Non-pigmented ciliary epithelial cell (primary cell): ENCODE data around the gene ARHGAP6.
"Not testable (repeated sequence)": the region's sequence is repeated elsewhere in the genome, so short reads cannot be mapped to it uniquely, and the experiment has no call there.

Source experiments
- DNase-seq: peaks from one replicate; pipeline ENCODE4 v3.0.0-alpha.2; 2010; ENCODE audit warnings: low read depth

Gene ARHGAP6

DNA sequence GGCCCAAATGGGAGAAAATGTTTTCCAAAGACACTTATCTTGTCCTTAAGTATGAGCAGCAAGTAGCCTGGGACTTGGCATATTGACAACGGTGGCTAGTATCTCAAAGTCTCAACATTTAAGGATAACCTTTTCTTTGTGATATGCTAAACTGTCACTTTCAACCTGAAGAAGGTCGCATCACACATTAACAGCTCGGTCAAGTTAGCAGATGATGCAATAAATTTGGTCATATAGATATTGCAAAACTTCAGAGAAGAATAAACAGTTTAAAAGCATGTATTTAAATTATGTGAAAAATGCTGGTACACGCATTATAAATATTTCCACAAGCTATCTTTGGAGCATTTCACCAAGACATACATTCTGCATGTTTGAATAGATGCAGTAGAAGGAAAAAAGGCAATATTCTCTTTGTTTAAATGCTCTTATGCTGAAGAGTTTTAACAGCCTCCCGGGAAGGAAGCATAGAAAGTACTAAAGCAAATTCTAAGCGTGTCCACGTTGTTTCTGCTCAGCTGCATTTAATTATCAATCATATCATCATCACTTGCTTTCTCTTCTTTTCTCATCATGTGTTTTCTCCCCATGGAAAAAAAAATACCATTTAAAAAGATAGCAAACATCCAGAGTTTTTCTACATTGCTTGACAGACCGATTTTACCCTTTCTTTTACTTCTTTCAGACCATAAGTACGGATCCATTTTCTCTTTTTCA is 24.2 kb downstream of the ARHGAP6 start:
- DNase-seq: no peak

DNA sequence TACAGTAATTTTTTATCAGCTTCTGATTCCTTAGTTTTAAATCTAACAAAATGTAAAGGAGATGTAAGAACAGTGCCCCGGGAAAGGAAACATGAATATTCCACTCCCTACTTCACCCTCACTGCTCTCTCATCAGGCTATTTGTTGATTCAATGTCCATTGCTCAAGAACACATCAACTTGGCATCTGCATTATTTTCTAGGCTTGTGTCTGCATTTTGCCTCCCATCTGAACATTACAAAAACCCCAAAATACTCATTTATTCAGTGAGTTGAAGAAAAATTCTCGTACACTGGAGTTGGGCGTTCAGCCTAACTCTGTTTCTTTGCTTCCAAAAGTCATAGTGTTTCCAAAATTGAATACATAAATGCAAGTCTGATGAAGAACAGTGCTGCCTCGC is 25.6 kb downstream of the ARHGAP6 start:
- DNase-seq: no peak

DNA sequence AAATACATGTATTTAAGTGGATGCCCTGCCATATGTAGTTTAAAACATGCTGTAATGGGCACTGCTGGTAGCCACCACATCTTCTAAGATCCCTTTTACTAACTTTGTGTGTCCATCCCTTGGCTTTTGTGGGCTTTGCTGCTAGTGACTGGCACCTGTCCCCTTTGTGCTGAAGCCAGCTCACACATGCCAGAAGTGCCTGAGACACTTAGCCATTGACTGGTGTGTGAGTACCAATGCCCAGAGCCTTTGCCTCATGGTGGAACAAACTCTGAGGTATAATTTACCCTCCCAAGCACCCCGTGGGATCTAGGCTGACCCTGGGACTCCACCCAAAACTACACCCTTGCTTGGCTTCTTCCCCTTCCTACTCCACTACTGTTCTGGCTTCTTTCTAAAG is 33.0 kb downstream of the ARHGAP6 start:
- DNase-seq: no peak

DNA sequence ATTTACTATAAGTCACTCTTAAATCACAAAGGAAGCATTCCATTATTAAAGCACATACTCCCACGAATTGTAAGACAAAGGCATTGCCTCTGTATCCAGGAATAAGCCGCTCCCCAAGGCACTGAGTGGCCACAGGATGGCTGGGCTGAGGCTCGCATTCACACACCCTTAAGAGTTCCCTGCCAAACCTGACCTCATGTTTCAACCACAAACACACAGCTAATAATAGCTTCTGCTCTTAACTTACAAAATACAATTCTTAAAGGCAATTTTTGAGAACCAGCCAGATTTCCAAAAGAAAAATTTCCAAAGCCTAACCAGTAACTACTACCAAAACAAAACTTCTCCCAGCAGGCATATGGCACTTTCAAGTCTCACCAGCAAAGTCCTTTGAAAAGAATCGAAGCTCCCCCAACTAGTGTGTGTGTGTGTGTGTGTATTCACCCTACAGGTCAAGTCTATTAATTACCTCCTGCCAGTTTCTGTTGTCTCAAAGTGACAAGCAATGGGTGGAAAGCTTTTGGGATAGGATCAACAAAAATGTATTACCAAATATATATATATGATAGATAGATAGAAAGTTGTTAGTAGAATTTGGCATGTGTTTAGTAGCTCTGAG is 36.0 kb downstream of the ARHGAP6 start:
- peak; percentile 61 for DNase-seq

DNA sequence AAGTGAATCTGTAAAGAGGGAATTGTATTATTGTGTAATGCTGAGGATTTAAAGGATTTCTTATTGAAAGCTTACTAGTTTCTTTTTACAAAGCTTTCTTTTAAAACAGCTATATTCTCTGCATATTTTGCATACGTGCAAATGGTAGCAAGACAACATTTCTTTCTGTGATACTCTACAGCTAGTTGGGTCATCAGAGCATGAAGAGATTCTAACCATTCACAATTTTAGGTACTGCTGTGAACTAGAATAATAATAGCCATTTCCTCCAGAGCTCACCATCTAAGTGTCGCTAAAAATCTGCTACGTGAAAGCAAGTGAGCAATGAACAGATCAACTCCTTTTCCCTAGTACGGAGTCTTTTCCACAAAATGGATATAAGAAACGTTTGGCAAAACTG is 37.3 kb downstream of the ARHGAP6 start:
- no peak for DNase-seq

DNA sequence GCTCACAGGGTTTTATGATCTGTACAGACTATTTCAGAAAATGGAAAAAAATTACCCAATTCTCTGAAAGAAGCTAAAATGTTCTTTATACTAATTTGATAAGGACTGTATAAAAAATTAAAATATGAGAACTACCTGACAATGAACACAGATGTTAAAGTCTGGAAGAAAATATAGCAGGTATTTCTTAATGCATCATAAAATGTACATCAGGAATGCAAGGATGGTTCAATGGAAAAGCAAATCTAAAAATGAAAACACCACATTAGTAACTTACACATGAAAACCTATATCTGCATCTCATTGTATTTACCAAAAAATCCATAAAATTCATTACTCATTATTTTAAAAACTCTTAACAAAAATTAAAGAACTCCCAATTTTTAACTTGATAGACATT is 39.4 kb downstream of the ARHGAP6 start:
- no peak for DNase-seq

DNA sequence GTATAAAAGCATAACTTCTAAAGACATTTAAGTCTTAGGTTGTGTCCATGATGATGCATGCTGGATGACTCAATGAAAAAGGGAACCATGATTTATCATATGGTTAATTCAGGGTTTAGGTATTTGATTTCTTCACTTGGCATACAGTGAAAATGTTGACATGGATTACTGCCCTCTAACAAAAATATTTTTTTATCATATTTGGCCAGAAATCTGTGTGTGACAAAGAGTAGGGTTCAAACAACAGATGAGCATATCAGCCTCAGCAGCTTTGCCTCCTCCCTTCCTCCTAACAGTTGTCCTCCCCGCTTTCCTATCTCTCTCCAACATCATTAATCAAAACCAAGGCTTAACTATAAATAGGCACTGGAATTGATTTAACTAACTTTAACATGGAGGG is 46.3 kb downstream of the ARHGAP6 start:
- DNase-seq: no peak

DNA sequence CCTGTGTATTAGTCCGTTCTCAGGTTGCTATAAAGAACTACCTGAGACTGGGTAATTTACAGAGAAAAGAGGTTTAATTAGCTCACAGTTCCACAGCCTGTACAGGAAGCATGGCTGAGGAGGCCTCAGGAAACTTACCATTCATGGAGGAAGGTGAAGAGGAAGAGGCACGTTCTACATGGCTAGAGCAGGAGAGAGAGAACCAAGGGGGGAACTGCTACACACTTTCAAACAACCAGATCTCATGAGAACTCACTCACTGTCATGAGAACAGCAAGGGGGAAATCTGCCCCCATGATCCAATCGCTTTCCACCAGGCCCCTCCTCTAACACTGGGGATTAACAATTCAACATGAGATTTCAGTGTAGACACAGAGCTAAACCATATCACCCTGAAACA is 51.5 kb downstream of the ARHGAP6 start:
- DNase-seq: not testable (repeated sequence)

DNA sequence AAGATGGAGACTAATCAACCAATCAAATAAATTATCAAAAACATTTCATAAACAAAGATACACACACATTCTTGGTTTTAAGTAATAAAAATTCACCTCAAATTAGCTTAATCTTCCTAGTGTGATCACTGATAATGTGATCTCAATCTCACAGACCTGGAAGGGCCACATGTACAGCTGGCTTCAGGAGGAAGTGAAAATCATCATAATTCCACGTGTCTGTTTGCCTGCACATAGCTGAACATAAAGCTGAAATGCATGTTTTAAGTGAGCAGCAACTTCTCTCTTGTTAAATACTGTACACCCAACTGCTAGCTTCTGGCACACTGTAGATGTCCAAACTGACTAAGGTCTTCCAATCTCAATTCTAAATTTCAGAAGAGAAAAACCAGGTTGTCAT is 53.8 kb downstream of the ARHGAP6 start:
- no peak for DNase-seq

DNA sequence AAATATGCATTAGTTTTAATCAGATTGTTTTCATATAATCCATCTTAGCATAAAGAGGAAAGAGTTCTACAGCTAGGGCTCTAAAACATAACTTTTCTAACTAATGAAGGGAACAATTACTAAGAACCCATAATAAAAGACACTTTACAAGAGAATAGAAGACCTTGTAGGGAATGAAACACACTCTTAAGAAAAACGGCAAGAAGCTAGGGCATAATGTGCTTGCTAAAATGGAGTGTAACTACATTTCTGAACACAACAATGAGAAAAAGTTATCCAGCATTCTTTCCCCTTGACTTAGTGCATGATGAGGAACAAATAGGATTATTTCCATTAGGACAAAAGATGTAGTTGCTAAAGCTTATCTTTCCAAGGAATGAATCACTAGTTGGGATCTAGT is 54.6 kb downstream of the ARHGAP6 start:
- DNase-seq: no peak

DNA sequence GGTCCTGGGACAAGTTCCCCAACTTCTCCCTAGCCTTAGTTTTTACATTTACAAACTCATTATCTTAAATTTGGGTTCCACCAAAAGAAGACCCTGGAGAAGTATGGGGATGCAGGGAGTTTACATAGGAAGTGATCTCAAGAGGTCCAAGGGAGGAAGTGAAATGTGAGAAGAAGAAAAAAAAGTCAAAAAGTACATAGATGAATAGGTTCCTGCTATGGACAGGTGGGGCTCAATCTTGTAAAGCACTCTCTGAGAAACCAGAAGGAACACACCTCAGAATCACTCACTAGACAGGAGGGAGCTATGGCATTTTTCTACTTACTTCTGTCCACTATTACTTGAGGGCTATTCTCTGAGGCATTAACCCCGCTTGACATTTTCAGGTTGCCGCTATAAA is 56.6 kb downstream of the ARHGAP6 start:
- DNase-seq: no peak

DNA sequence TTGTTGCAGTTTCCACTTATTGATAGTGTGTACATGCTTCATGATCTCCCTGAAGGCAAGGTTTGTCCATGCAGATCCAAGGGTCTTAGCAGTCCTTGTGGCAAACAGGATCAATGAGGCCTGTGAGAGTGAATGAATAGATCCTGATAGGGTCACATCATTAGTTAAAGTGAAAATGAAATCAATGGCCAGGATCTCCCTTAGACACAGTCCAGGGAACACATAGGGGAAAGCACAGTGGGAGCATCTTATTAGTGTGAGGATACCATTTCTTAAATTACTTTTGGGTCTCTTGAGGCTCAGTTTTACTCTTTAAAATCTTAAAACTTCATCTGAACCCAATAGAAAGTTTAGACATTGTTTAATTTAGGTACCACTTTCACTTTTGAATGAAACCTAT is 59.3 kb downstream of the ARHGAP6 start:
- no peak for DNase-seq

DNA sequence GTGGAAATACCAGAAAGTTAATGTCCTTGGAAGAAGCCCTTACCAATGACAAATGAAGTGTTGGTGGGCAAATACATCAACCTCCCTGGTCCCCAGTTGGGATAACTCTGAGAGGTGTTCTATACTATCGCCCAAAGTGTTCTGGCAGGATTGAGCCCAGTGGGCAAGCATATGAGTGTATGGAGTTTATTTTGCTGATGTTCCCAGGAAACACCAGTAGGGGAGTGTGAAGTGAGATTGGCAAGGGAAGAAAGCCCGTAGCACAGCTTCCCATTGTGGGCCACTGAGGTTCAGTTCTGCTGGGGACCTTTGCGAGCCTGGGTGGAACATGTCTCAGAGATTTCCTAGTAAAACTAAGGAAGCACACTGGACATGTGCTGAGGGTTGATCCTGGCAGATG is 65.1 kb downstream of the ARHGAP6 start:
- no peak for DNase-seq

DNA sequence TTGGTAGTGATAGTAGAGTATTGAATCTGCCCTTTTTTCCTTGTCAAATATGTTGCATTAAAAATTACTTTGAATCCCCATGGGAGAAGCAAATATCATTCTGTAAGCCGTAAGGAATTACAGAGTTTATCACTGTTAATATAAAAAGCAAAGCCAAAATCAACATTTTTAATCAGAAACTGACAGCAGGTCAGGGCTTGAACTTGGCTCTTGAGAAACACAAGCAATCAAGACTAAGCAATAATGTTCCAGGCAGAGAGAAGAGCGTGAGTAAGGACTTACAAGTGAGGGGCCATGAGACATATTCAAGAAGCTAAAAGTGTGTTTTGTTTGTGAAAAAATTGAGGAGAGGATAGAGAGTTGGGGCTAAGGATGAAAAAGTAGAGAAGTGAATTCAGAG is 68.2 kb downstream of the ARHGAP6 start:
- DNase-seq: no peak

DNA sequence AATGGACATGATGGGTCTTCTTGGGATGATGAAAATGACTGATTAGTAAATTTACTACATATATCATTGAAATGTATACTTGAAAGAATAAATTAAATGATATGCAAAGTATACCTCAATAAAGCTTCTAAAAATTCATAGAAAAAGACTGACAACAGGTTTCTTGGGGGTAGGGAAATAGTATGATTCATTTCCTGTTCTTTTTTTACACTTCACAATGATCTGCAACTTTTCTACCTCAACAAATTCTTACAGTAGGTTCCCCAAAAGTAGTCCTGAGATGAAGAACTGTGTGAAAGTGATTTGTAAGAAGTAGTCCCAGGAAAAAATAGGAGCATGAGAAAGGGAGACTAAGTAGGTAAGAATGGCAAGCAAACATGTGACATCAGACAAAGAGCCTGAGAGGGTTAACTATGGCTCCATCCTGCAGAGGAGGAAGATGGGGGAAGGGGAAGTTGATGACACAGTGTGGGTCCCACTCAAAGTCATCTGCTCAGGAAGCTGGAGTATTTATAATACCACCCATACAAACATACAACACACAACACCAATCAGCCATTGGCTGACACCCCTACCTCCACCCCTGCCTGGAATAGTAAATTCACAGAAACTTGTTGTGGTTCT is 73.9 kb downstream of the ARHGAP6 start:
- no peak for DNase-seq

DNA sequence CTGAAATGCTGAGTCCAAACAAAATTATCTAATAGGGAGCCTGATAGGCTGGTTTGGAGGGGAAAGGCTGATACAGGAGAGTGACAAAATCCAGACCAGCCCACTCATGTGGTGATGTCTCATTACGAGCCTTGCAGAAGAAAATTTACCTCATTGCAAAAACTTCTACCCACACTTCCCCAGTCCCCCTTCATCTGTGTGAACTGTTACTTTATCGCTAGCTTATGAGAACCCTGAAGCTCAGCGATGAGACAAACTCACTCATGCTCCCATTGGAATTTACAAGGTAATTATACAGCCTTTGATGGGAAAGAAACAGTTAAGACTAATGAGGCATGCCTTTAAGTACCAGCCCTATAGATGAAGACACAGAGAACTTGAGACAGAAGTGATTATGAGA is 76.1 kb downstream of the ARHGAP6 start:
- no peak for DNase-seq

DNA sequence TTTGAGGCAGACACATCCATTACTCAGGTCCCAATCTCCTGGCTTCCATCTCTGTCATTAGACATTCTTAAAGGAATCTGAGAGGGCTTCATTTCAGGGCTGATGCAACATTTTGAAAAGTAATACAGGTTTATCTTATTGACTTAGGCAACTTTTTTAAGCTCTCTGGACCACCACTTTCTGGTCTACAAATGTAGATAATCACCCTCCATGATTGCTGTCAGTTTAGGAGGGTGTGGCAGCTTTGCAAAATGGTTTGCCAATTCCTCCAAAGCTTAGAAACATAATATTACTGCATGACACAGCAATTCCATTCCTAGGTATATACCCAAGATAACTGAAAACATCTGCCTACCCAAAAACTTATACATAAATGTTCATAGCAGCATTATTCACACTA is 77.6 kb downstream of the ARHGAP6 start:
- DNase-seq: no peak

DNA sequence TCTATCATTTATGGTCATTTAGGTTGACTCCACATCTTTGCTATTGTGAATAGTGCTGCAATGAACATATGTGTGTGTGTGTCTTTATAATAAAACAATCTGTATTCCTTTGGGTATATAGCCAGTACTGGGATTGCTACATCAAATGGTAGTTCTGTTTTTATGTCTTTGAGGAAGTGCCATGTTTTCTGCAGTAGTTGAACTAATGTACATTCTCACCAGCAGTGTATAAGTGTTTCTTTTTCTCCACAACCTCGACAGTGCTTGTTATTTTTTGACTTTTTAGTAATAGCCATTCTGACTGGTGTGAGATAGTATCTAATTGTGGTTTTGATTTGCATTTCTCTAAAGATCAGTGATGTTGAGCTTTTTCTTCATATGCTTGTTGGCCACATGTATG is 80.5 kb downstream of the ARHGAP6 start:
- DNase-seq: no peak

DNA sequence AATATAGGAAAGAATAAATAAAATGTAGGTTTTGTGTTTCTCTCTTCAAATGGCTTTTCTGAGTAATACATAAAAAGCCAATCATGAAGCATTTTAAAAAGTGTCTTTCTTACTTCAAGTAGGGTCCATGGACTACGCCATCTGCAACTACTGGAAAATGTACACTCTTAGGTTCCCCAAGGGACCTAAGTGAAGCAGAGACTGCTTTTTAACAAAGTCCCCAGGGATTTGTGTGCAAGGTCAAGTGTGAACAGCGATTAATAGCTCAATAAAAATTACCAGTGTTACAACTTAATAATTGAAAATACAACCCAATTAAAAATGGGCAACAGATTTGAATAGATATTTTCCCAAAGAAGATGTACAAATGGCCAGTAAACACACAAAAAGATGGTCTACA is 84.9 kb downstream of the ARHGAP6 start:
- DNase-seq: no peak

DNA sequence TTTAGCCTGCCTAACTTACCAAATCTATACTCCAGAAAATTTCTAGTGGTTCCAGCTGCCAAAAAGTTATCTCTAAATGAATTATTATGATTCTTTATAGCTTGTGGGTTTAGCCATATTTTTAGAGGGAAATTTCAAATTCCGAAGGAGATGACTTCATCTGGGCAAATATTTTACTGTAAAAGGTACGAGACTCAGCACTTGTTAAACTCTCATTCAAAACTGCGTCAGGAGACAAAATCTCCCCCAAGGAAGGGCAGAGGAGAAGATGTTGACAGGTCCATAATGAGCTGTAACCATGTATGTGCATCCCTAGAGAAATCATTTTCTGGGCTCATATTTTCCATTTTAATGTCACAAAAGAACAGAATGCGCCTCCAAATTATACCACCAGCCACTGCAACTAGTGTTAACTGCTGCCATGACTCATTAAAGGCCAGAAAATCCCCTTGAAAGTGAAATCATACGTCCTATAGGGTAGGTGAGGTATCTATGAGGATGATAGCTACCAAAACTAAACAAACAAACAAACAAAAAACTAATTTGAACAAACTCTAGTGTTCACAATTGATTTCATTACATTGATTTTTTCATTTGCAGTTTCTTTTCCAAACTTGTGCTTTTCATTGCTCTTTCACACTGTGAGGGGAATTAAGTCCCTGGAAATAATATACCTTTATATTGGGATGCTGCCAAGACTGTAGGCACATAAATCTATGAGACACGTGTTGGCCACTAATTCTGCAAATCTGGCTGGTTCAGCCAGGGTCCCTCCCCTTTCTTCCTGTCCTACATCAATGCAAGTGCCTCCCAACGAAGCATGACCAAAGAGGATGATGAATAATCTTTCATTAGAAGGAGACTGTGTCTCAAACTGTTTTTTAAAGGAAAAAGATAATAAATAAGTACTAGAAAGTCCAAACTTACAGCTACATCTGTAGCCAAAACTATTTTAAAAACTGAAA is 85.8 kb downstream of the ARHGAP6 start:
- no peak for DNase-seq

DNA sequence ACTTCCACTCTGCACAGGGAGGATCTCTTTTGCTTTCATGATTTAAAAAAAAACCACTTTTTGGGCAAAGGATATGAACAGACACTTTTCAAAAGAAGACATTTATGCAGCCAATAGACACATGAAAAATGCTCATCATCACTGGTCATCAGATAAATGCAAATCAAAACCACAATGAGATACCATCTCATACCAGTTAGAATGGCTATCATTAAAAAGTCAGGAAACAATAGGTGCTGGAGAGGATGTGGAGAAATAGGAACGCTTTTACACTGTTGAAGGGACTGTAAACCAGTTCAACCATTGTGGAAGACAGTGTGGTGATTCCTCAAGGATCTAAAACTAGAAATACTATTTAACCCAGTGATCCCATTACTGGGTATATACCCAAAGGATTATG is 87.4 kb downstream of the ARHGAP6 start:
- DNase-seq: not testable (repeated sequence)

DNA sequence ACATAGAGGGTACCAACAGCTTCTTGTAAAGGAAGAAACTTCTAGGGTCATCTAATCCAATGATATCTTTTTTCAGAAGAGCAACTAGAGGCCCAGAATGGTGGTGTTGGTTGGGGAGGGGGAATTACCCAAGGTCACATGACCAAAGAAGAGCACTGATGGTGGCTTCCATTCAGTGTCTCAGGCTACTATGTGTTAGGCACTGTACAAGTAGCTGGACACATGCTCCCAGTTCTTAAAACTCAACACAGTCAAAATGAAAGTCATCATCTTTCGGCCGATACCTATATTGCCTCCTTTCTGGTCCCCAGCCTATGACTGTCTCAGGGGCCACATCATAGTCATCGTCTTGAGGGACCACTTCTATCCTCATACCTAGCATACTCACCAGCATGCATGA is 88.1 kb downstream of the ARHGAP6 start:
- DNase-seq: no peak

DNA sequence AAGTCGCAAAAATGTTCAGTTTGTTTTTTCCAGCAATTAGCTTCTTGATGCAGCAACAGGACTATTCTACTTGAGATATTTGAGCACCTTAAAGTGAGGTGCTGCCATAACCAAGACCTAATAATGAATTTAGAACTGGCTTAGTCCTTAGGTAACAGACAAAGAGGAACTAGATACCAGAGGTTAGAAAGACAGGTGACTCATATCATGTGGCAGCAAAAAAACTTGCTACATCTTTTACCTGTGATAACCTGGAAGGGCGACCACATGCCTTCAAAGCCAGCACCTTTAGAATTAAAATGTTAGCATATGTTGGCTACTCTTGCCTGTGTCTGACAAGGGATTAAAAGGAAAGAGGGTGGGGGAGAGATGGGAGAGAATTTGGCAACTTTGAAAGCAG is 90.4 kb downstream of the ARHGAP6 start:
- no peak for DNase-seq
